Stimulated activated CD4-positive, alpha-beta T cell treated with anti-CD3 and anti-CD28 coated beads, Interleukin-1b, Interleukin-23, amount 100 ng/mL, for 4 hours (primary cell): ENCODE results near the gene MCM6.
"Not testable (repeated sequence)": the region's sequence is repeated elsewhere in the genome, so short reads cannot be mapped to it uniquely, and the experiment has no call there.

Experiments used
- DNase-seq, 2 donors: peaks; one replicate each; pipeline ENCODE4 v3.0.0-alpha.2; 2020; ENCODE audit warnings: low read depth in 2 of 2

The MCM6 gene

DNA sequence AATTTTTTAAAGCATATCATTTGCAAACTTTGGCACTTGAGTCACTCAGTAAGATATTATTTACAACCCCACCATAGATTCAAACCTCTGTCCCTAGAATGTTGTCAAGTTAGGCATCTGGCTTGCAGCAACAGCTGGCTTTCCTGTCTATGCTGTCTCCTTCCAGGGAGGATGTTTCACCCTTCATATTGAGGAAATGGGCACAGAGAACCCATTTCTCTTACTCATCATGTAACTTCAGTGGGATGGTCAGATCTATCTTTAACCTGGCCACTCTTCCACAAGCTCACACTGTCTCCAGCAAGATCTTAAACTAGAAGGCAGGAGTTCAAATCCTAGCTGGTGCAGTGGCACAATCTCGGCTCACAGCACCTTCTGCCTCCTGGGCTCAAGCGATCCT lies 55.1 kb downstream of the MCM6 start:
- DNase-seq = no peak

DNA sequence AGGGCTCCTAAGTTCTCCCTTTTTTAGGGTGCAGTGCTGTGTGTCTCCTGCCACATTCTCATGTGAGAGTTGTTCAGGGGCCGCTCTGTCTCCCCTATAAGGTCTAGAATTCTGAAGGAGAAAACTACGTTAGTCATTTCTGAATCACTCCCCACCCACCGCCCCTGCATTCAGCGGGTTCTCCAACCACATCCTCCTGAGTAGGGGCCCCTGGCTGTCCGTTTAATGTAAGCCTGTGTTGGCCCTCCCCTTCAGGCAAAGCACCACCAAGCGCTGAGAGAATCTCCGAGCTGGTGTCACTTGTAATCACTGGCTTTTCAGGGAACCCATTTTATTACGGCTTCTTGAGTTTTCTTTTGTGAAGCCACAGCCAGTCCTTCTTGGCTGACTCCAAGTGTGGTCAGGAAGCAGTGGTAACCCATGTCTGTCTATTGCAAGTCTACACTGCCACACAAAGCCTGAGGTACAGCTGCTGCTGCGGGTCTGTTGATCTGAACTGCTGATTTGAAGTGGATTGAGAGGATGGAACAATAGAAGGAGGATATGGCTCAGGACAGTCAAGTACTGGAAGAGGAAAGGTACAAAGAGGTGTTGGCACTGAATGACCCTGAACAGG lies 56.1 kb downstream of the MCM6 start:
- DNase-seq = peak; percentile 58

DNA sequence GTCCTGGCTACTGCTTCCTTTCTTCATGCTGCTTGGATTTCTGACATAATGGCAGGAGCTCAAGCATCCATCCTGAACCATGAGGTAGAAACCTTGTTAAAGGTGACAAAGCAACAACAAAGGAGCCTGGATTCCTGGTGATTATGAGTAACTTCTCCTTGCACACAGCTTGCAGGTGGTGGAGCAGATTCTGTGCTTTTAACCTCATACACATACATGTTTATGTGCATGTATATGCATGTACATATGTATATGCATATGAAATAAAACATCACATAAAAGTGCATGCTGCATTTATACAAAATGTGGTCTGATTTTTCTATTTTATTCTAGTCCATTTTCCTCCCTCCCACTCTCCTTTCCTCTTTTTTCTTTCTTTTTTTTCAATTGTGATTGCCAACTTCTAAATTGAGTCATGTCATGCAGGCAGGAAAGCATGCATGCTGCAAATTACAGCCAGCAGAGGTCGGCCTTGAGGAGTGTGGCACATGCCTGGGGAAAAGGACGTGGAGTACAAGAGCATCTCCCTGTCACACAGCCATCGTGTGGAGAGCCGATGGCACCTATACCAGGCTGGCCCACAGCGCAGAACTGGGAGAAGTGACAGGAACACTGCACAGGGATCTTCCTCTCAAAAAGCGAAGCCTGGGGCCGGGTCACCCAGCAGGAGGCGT lies 57.2 kb downstream of the MCM6 start:
- peak in 1 of 2 donors; percentile 17 for DNase-seq

DNA sequence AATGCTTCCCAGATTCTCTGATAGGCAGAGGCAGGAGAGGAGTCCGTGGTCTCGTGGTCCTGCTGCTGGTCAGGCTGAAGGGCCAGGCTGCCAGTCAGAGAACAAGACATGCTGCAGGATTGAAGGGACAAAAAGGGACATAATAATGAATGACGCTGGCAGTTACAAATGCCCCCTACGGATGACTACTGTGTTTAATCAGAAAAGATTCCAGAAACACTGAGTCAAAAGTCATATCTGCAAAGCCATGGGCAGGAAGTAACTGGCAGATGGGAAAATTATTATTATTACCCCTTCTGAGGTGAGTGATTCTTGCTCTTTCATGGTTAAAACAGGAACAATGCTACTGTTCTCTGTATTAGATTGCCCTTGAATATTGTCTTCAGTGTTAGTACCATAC lies 58.3 kb downstream of the MCM6 start:
- no peak for DNase-seq

GRCh38 chr2:135817466-135817865 lies 58.8 kb downstream of the MCM6 start:
- no peak for DNase-seq

DNA sequence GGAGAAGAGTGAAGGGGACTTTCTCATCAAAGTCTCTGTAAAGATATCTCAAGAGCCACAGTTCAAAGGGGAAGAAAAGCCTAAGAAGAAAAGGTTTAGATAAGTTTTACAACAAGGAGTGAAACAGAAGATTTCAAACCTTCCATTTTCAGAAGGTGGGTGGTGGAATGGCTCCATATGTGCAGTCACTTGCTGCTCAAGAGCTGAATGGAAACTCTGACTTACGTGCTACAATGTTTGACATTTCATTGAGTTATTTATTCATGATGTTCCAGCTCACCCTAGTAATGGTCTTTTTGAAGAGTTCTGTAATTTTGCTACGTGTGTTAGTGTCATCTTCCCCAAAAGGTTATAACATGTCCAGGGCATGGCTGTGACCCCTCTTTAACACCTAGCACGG lies 61.0 kb downstream of the MCM6 start:
- DNase-seq = no peak

- DNase-seq = no peak
Measured at GRCh38 chr2:135812907-135813511, 63.2 kb downstream of the MCM6 start.

- DNase-seq = not testable (repeated sequence)
Measured at GRCh38 chr2:135807874-135808273, 68.4 kb downstream of the MCM6 start.

GRCh38 chr2:135803278-135803677 lies 73.0 kb downstream of the MCM6 start:
- DNase-seq = no peak

- no peak for DNase-seq
Measured at GRCh38 chr2:135802350-135802749, 73.9 kb downstream of the MCM6 start.

GRCh38 chr2:135800513-135801460 lies 75.5 kb downstream of the MCM6 start:
- DNase-seq = no peak

- no peak for DNase-seq
Measured at GRCh38 chr2:135799738-135800137, 76.5 kb downstream of the MCM6 start.

DNA sequence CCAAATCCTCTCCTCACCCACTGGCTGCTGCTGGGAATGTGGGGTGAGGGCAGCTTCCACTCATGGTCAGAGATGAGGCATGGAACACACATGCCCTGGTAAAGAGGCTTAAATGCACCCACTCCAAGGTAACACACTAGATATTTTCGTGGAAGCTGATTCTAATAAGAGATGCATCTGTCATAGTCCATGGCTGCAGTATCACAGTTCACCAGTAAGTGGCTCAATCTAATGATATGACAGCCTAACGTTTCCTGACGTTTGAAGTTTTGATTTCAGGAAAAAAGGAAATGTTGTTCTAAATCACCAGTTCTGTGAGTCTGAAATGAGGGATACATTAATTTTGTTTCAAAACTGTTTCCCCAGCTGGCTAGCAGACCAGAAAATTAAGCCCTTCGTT lies 77.5 kb downstream of the MCM6 start:
- no peak for DNase-seq

- DNase-seq = no peak
Measured at GRCh38 chr2:135798275-135798705, 78.0 kb downstream of the MCM6 start.

DNA sequence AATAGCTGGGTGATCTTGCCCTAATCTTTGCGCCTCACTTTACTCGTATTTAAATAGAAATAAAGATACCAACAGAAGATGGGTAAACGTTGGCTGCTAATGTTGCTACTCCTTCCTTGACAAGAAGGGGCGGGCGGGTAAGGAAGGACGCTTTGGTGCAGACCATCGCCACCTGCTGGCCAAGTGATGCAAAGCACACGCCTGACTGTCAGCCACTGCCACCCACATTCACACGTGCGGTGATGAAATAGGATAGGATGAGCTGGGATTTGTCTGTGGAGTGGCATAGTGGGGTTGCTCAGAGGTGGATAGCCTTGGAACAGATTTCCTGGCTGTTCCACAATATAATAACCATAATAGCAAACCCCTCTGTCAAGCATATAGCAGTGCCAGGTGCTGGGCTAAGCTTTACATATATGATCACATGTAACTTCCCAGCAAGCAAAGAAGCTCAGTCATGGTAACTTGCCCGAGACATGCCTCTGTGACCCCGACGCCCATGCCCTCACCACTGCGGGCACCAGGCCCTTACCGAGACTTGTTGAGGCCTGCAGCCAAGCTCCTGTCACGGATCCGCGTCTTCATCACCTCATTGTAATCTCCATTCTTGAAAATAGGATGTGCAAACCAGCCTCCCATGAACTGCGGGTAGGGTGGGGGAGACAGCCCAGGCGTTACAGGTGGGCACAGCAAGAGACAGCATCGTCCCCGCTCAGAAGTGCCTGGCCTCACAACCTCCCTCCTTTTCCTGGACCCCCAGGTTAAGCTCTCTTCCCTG lies 78.6 kb downstream of the MCM6 start:
- DNase-seq = peak; percentile 67 to 72

DNA sequence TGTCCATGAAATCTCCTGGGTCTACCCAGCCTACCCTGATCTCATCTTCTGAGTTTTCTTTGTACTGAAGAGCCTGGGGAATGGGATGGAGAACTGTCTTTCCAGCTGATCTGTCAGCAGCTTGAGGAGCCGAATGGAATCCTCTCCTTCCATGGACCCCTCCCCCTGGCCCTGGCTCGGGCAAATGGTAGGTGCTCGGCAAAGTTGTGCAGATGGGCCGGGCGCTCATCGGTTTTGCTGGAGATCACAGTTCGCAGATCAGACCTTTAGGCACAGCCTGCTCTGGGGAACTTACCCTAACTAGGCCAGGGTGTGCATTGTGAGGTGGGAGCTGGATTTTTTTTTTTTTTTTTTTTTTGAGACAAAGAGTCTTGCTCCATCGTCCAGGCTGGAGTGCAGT lies 79.6 kb downstream of the MCM6 start:
- no peak for DNase-seq

DNA sequence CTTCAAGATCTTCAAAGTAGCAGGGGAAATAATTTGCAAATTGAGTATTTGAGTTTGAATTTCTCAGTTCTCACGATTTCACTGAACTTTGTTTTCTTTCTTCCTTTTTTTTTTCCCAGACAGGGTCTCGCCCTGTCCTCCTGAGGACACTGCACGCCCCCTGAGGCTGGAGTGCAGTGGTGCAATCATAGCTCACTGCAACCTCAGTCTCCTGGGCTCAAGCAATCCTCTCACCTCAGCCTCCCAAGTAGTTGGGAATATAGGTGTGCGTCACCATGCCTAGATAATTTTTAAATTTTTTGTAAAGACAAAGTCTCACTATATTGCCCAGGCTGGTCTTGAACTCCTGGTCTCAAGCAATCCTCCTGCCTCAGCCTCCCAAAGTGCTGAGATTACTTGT lies 80.6 kb downstream of the MCM6 start:
- DNase-seq = not testable (repeated sequence)

GRCh38 chr2:135792401-135793150 lies 83.7 kb downstream of the MCM6 start:
- no peak for DNase-seq

DNA sequence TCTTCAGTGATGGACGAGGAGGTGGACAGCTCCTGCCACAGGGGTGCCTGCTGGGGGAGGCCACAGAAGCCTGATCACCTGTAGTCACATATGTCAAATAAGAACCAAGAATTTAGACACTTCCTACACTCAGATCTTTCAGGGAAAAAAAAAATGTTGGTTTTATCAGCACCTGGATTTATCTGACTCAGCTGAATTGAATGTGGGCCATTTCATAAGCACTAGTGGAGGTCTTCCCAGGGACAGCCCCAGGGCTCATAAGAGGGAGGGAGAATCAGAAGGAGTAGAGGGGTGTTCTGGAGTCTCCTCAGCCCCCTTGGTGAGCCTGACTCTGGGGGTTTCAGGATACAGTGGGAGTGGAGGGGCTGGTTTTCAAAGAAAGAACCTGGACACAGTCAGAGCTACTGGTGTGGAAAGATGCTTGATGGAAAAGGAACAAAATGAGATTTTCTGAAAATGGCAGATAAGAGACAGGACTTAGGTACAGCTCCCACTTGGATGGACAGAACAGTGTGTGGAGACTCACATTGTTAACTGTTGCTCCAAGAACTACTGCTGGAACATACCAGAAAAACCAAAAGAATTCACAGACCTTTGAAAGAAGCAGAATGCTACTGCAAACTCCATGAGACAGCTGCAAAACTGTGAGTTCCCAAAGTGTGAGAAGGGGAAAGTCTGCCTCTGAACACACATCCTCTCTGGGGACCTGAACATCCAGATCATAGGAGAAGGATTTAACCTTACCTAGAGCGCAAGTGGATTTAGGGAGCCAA lies 84.6 kb downstream of the MCM6 start:
- DNase-seq = no peak

DNA sequence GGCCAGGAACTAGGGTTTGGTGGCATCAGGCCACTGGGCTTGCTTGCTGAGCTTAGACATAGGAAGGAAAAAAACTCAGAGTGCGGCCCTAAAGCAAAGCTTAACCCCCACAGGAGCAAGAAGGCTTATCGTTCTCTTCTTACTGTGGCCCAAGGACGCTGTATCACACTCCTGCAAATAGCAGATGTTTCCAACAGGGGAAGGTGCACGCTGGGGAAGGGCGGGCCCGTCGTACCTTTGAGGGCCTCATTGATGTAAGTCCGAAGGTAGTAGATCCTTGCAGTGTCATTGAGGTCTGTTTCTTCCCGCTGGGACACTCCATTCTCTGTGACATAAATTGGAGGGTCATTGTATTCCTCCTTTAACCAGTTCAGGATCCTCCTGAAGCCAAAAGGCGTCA lies 85.8 kb downstream of the MCM6 start:
- DNase-seq = no peak
